ENCODE results near the gene RAD51B. TPM values are rescaled to one million over a fixed set of nuclear protein-coding genes. Genes with fewer than 3 reads are reported as not detected.

Gene RAD51B
- total and polyA plus RNA-seq, 9 of the 15 experiments (the other 6 are each of a cell fraction or from before 2014, with no cell fraction given) = 8.5 to 17.3 (median 11.3) TPM

- in situ Hi-C loops (cut with MboI) (no loop called here), intact Hi-C loops (cut with micrococcal nuclease) (no loop called here)
- ChIA-PET POLR2A (no interaction called here), CTCF (ENCODE audit: low intra/inter-chr PET ratio) (no interaction called here)
- Histone ChIP-seq H3K9me1 (ENCODE audit: control insufficient read depth, insufficient read depth, low read length) (no peaks in the 10 kb centered on the region), H3K36me3 (ENCODE audit: control insufficient read depth, insufficient read depth, low read length) (no peaks in the 10 kb centered on the region), H3K27ac (ENCODE audit: extremely low read depth, low read depth, low read length) (no peak overlapping the region), H3K4me2 (ENCODE audit: insufficient read depth, low read length) (no peak overlapping the region), H3K27me3 (ENCODE audit: control insufficient read depth in 2 of 2, insufficient read depth in 2 of 2, low read length in 2 of 2) (no peaks in the 10 kb centered on the region), H3K4me1 (replicated peaks in 1 of 2; ENCODE audit: control insufficient read depth in 2 of 2, insufficient read depth in 2 of 2, low read length in 2 of 2) (peaks cover 0 to 4% of the 10 kb centered on the region in 2 experiments; a peak in 3 of 5 replicates), H3K4me3 (no peak overlapping the region), H2AFZ (ENCODE audit: low read depth, low read length) (no peak overlapping the region; the same call in 1 of the 2 replicates), H3K9me3 (replicated peaks; ENCODE audit: control insufficient read depth, insufficient read depth, low read depth, low read length) (no peaks in the 10 kb centered on the region), H3K9ac (ENCODE audit: insufficient read depth in 1 of 2, low read depth in 2 of 2, low read length in 2 of 2) (no peak overlapping the region; a peak in 1 of 4 replicates), H3K79me2 (ENCODE audit: control insufficient read depth, insufficient read depth, low read length) (no peaks in the 10 kb centered on the region), H4K20me1 (replicated peaks; ENCODE audit: control insufficient read depth, insufficient read depth, low read length) (no peaks in the 10 kb centered on the region)
- ATAC-seq (no peak), DNase-seq (ENCODE audit: extremely low read depth in 1 of 4, low spot score in 3 of 4) (no peak), FAIRE-seq (no peak)
- BruUV-seq (replicated peaks) = no TSS peak
- TF ChIP-seq MAX (CRISPR knock-in tag; IDR thresholded peaks at IDR 0.05) (no peak), CHAMP1 (IDR thresholded peaks at IDR 0.05) (no peak), ZFP91 (CRISPR knock-in tag; IDR thresholded peaks at IDR 0.05) (no peak), CTCFL (IDR thresholded peaks at IDR 0.05; ENCODE audit: borderline replicate concordance, insufficient read depth, low read depth, low read length, poor library complexity, severe bottlenecking) (no peak), ARNT (IDR thresholded peaks at IDR 0.05) (no peak), SIN3A (IDR thresholded peaks at IDR 0.05; ENCODE audit: borderline replicate concordance in 2 of 2, control insufficient read depth in 1 of 2, low read depth in 2 of 2, low read length in 2 of 2) (no peak), ZNF766 (CRISPR knock-in tag; conservative IDR thresholded peaks at IDR 0.05) (no peak), SMC3 (conservative IDR thresholded peaks at IDR 0.05; ENCODE audit: insufficient read depth, low read depth, low read length) (no peak), ETV1 (tag; conservative IDR thresholded peaks at IDR 0.05; ENCODE audit: low read depth) (no peak), HEY1 (CRISPR knock-in tag; IDR thresholded peaks at IDR 0.05; ENCODE audit: borderline replicate concordance) (no peak), PHF20 (IDR thresholded peaks at IDR 0.05; ENCODE audit: partially characterized antibody) (no peak), BCL6 (CRISPR knock-in tag; IDR thresholded peaks at IDR 0.05) (no peak), RNF219 (CRISPR knock-in tag; IDR thresholded peaks at IDR 0.05) (no peak), DIDO1 (tag; IDR thresholded peaks at IDR 0.05; ENCODE audit: low read depth) (no peak)
- WGBS (ENCODE audit: insufficient coverage, low coverage, missing lambda C conversion rate) = 100% methylated on average over 1 of the region's 3 CpGs
Observed at GRCh38 chr14:68702578-68702977, 883.0 kb downstream of the RAD51B start.

Measured in K562 (cell line).